GM21367 (cell line): ENCODE results near the gene CADM1.

Experiments used
- ATAC-seq: cut with Tn5 transposase; IDR thresholded peaks from one replicate; pipeline ENCODE4 v1.9.1; 2021; ENCODE audit not compliant: unreplicated experiment

Gene CADM1

GRCh38 chr11:115255006-115255762 lies 249.0 kb downstream of the CADM1 start:
- no peak for ATAC-seq

GRCh38 chr11:115251126-115251525 lies 253.1 kb downstream of the CADM1 start:
- ATAC-seq, result no peak

- ATAC-seq, result no peak
Measured at GRCh38 chr11:115249061-115249578, 255.1 kb downstream of the CADM1 start.

GRCh38 chr11:115247953-115248352 lies 256.3 kb downstream of the CADM1 start:
- ATAC-seq, result no peak

GRCh38 chr11:115247361-115247760 lies 256.9 kb downstream of the CADM1 start:
- no peak for ATAC-seq

- no peak for ATAC-seq
Measured at GRCh38 chr11:115244758-115245157, 259.5 kb downstream of the CADM1 start.

GRCh38 chr11:115244296-115244695 lies 259.9 kb downstream of the CADM1 start:
- ATAC-seq, result no peak

GRCh38 chr11:115242982-115243381 lies 261.2 kb downstream of the CADM1 start:
- ATAC-seq, result no peak

GRCh38 chr11:115241899-115242298 lies 262.3 kb downstream of the CADM1 start:
- no peak for ATAC-seq

GRCh38 chr11:115238791-115239190 lies 265.4 kb downstream of the CADM1 start:
- ATAC-seq, result no peak

- ATAC-seq, result no peak
Measured at GRCh38 chr11:115238086-115238485, 266.1 kb downstream of the CADM1 start.

GRCh38 chr11:115237578-115237977 lies 266.6 kb downstream of the CADM1 start:
- no peak for ATAC-seq

GRCh38 chr11:115234794-115235193 lies 269.4 kb downstream of the CADM1 start:
- ATAC-seq, result no peak

- ATAC-seq, result no peak
Measured at GRCh38 chr11:115226556-115226955, 277.7 kb downstream of the CADM1 start.

- no peak for ATAC-seq
Measured at GRCh38 chr11:115224551-115224950, 279.7 kb downstream of the CADM1 start.

- ATAC-seq, result peak; percentile 15
Measured at GRCh38 chr11:115222863-115223530, 281.2 kb downstream of the CADM1 start.

GRCh38 chr11:115222218-115222862 lies 281.9 kb downstream of the CADM1 start:
- peak; percentile 95 for ATAC-seq

GRCh38 chr11:115221461-115222069 lies 282.6 kb downstream of the CADM1 start:
- ATAC-seq, result peak; percentile 34

GRCh38 chr11:115220911-115221310 lies 283.3 kb downstream of the CADM1 start:
- no peak for ATAC-seq

GRCh38 chr11:115220423-115220822 lies 283.8 kb downstream of the CADM1 start:
- no peak for ATAC-seq

GRCh38 chr11:115219376-115219775 lies 284.8 kb downstream of the CADM1 start:
- ATAC-seq, result no peak
